HL-60 (cell line): ENCODE measurements around the gene MRPL28.

Experiments
- DNase-seq, 2 experiments: peaks; one replicate each; pipeline ENCODE4 v3.0.0-alpha.2; 2010 to 2020; ENCODE audit warnings: low read depth in 1 of 2, low spot score in 1 of 2
- H3K27ac ChIP-seq: fragments of 250-450 bp; sonication (Bioruptor Pico); replicated peaks from 2 replicates; pipeline ENCODE4 v1.5.1; 2020; ENCODE audit warnings: mild to moderate bottlenecking, moderate library complexity
- H3K27me3 ChIP-seq: fragments of 250-450 bp; sonication (Bioruptor Pico); 2 replicates; pipeline ENCODE4 v1.5.1; 2021; ENCODE audit warnings: mild to moderate bottlenecking, moderate library complexity; ENCODE audit not compliant: insufficient read depth, poor library complexity, severe bottlenecking
- H3K4me3 ChIP-seq: replicated peaks from 2 replicates; pipeline ENCODE4 v1.5.1; 2011; ENCODE audit warnings: mild to moderate bottlenecking, control low read depth, low read length; ENCODE audit not compliant: insufficient read depth
- GABPA ChIP-seq: IDR thresholded peaks from 2 replicates; pipeline ENCODE4 v1.6.1; 2012; ENCODE audit warnings: low read depth
- POLR2AphosphoS5 ChIP-seq: IDR thresholded peaks from 2 replicates; pipeline ENCODE4 v1.6.1; 2012; ENCODE audit warnings: low read depth
- SPI1 ChIP-seq: IDR thresholded peaks from 2 replicates; pipeline ENCODE4 v1.6.1; 2012; ENCODE audit warnings: low read depth, mild to moderate bottlenecking, borderline replicate concordance
- TF ChIP-seq, protein P1 (sequence below): IDR thresholded peaks from one replicate; pipeline ENCODE4 v1.5.1; 2011; ENCODE audit warnings: low read length, control low read depth, inconsistent platforms; ENCODE audit not compliant: insufficient read depth
- TF ChIP-seq, protein P2 (sequence below): IDR thresholded peaks from 2 replicates; pipeline ENCODE4 v1.6.1; 2012; ENCODE audit warnings: low read depth; ENCODE audit not compliant: insufficient replicate concordance

MRPL28 gene

DNA sequence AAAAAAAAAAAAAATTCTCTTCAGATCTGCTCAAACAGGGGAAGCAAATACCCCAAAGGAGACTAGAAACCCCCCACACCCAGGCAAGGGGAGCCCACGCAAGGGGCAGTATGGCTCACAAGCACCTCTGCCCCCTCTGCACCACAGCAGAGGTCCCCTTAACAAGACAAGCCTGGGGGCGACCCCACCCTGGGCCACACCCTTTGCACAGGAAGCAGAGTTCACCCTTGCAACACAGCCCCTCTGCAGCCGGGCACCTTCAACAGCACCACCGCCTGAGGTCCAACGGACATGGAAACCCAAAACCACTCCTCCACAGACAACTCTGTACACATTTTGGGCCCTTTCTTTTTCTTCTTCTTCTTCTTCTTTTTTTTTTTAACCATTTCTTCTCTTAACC is 30.7 kb downstream of the MRPL28 start:
- H3K27me3 ChIP-seq: no peaks in the 10 kb centered on the region
- peak; percentile 54 to 93 for DNase-seq
- peak overlapping the region; percentile 94 for H3K27ac ChIP-seq
- TF ChIP-seq SPI1: peak; percentile 5; the same call in 1 of the 2 replicates
- TF ChIP-seq, protein P1, sequence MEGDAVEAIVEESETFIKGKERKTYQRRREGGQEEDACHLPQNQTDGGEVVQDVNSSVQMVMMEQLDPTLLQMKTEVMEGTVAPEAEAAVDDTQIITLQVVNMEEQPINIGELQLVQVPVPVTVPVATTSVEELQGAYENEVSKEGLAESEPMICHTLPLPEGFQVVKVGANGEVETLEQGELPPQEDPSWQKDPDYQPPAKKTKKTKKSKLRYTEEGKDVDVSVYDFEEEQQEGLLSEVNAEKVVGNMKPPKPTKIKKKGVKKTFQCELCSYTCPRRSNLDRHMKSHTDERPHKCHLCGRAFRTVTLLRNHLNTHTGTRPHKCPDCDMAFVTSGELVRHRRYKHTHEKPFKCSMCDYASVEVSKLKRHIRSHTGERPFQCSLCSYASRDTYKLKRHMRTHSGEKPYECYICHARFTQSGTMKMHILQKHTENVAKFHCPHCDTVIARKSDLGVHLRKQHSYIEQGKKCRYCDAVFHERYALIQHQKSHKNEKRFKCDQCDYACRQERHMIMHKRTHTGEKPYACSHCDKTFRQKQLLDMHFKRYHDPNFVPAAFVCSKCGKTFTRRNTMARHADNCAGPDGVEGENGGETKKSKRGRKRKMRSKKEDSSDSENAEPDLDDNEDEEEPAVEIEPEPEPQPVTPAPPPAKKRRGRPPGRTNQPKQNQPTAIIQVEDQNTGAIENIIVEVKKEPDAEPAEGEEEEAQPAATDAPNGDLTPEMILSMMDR: no peak
- TF ChIP-seq, protein P2, sequence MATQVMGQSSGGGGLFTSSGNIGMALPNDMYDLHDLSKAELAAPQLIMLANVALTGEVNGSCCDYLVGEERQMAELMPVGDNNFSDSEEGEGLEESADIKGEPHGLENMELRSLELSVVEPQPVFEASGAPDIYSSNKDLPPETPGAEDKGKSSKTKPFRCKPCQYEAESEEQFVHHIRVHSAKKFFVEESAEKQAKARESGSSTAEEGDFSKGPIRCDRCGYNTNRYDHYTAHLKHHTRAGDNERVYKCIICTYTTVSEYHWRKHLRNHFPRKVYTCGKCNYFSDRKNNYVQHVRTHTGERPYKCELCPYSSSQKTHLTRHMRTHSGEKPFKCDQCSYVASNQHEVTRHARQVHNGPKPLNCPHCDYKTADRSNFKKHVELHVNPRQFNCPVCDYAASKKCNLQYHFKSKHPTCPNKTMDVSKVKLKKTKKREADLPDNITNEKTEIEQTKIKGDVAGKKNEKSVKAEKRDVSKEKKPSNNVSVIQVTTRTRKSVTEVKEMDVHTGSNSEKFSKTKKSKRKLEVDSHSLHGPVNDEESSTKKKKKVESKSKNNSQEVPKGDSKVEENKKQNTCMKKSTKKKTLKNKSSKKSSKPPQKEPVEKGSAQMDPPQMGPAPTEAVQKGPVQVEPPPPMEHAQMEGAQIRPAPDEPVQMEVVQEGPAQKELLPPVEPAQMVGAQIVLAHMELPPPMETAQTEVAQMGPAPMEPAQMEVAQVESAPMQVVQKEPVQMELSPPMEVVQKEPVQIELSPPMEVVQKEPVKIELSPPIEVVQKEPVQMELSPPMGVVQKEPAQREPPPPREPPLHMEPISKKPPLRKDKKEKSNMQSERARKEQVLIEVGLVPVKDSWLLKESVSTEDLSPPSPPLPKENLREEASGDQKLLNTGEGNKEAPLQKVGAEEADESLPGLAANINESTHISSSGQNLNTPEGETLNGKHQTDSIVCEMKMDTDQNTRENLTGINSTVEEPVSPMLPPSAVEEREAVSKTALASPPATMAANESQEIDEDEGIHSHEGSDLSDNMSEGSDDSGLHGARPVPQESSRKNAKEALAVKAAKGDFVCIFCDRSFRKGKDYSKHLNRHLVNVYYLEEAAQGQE: no peak
- TF ChIP-seq POLR2AphosphoS5: peak; percentile 85
- H3K4me3 ChIP-seq: no peak overlapping the region

DNA sequence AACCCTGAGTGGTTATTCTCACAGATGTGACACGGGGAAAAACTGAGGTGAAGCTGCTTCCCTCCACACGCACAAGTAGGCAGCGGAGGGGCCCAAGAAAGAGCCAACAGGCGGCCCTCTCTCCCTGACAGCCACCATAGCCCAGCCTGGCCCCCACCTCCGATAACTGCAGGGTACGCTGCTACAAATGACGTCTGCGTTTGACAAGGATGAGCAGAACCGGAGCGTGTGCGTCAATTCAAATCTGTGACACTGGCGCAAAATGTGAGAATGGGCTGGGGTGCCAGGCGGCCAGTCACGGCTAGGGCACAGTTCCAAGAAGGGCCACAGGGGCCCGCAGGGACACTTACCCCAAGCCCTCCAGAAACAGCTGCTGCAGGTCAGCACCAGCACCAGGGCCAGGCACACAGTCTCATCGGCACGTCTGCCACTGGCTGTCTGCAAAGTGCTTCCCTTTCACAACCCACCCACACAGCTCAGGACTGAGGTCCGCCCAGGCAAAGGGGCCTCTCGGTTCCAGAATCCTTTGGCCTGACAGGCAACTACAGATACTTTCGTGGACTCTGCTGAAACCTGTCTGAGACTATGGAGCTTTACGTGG is 32.3 kb downstream of the MRPL28 start:
- no peak overlapping the region for H3K4me3 ChIP-seq
- DNase-seq: peak in 1 of 2 experiments; percentile 72
- H3K27ac ChIP-seq: peak overlapping the region; percentile 94
- no peaks in the 10 kb centered on the region for H3K27me3 ChIP-seq
- TF ChIP-seq, protein P2: no peak
- TF ChIP-seq POLR2AphosphoS5 (no peak), GABPA (no peak), SPI1 (no peak)
- TF ChIP-seq, protein P1: no peak

DNA sequence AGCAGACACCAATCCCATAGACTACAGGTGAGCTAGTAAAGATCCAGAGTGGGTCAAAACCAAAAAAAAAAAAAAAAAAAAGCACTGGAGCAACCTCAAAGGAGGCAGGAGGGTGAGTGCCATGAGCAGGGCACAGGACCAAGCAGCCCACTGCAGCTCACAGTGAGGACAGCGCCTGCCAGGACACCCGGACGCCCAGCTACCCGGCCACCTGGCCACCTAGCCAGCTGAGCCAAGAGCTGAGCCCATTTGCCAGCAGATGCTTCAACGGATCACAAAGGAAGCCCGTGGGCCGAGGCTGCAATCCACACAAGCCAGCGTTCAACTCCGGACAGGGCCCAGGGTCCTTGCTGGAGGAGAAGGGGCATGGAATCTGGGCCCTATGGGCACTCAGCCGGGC is 32.9 kb downstream of the MRPL28 start:
- no peaks in the 10 kb centered on the region for H3K27me3 ChIP-seq
- peak overlapping the region; percentile 94 for H3K27ac ChIP-seq
- no peak overlapping the region for H3K4me3 ChIP-seq
- TF ChIP-seq SPI1: no peak
- TF ChIP-seq, protein P1: no peak
- TF ChIP-seq GABPA: no peak
- TF ChIP-seq, protein P2: no peak
- no peak for TF ChIP-seq POLR2AphosphoS5
- DNase-seq: no peak
